Naive thymus-derived CD8-positive, alpha-beta T cell (primary cell): ENCODE results near the gene LGALS9B. TPM values are rescaled to one million over a fixed set of nuclear protein-coding genes. Genes with fewer than 3 reads are reported as not detected.
"Not testable (repeated sequence)": the region's sequence is repeated elsewhere in the genome, so short reads cannot be mapped to it uniquely, and the experiment has no call there.

Experiments
- ATAC-seq, 2 donors: fragments of 150-1000 bp; cut with Tn5 transposase in 1 of 2; sonication (Bioruptor Pico), chemical (Tn5 transposase) in 1 of 2; 1 replicate in 1 of 2; 2 replicates in 1 of 2; pipeline ENCODE4 v1.10.0; 2021; ENCODE audit warnings: mild to moderate bottlenecking in 2 of 2, moderate library complexity in 2 of 2
- POLR2A ChIA-PET: fragments of 350-600 bp; sonication (Branson Sonifier 250); formaldehyde crosslinking; loops from one replicate; lab custom pipeline; 2021; ENCODE audit warnings: antibody characterized with exemption; lab: Charles Lee
- DNase-seq, 10 donors: peaks; one replicate each; pipeline versions ENCODE4 v3.0.0 to v3.0.0-alpha.2; 2020 to 2022
- H3K27ac Mint-ChIP-seq, 10 donors: one replicate each; pipeline ENCODE4 v1.8.0; 2020 to 2022; ENCODE audit warnings: mild to moderate bottlenecking in 10 of 10, mixed read lengths in 10 of 10, moderate library complexity in 4 of 10, inconsistent platforms in 1 of 10
- H3K27me3 Mint-ChIP-seq, 5 donors: one replicate each; pipeline ENCODE4 v1.8.0; 2021 to 2022; ENCODE audit warnings: mixed read lengths in 5 of 5
- H3K36me3 Mint-ChIP-seq, 3 donors: one replicate each; pipeline ENCODE4 v1.8.0; 2020 to 2022; ENCODE audit warnings: mixed read lengths in 3 of 3, mild to moderate bottlenecking in 2 of 3, inconsistent platforms in 1 of 3
- H3K4me1 Mint-ChIP-seq, 4 donors: one replicate each; pipeline ENCODE4 v1.8.0; 2021 to 2022; ENCODE audit warnings: mixed read lengths in 4 of 4
- H3K4me3 Mint-ChIP-seq, 10 donors: one replicate each; pipeline ENCODE4 v1.8.0; 2020 to 2022; ENCODE audit warnings: mild to moderate bottlenecking in 10 of 10, mixed read lengths in 10 of 10, moderate library complexity in 6 of 10, inconsistent platforms in 1 of 10
- H3K9me3 Mint-ChIP-seq, 9 donors: one replicate each; pipeline ENCODE4 v1.8.0; 2020 to 2022; ENCODE audit warnings: mixed read lengths in 9 of 9, mild to moderate bottlenecking in 3 of 9, inconsistent platforms in 1 of 9, moderate library complexity in 1 of 9
- polyA plus RNA-seq, 3 donors: library from polyadenylated mRNA; unstranded; fragments of 300-500 nt; fragmentation: Illumina TruSeq; gene quantifications; one replicate each; pipeline ENCODE4 v1.2.3, GENCODE V29; 2021
- total RNA-seq, 8 experiments: library from RNA in 2 of 8; stranded (reverse) in 2 of 8; gene quantifications; one replicate each; pipeline ENCODE4 v1.2.3 and lab custom pipeline; 2021 to 2026

The LGALS9B gene
- total and polyA plus RNA-seq, 5 experiments from 2014 or later: not detected

GRCh38 chr17:20422826-20423225 lies 44.5 kb downstream of the LGALS9B start:
- H3K27ac Mint-ChIP-seq, ATAC-seq, H3K9me3 Mint-ChIP-seq, H3K36me3 Mint-ChIP-seq, POLR2A ChIA-PET, H3K27me3 Mint-ChIP-seq, H3K4me3 Mint-ChIP-seq, H3K4me1 Mint-ChIP-seq, DNase-seq: not testable (repeated sequence)

- ATAC-seq, H3K4me1 Mint-ChIP-seq, H3K27ac Mint-ChIP-seq, DNase-seq, H3K27me3 Mint-ChIP-seq, H3K36me3 Mint-ChIP-seq, POLR2A ChIA-PET, H3K4me3 Mint-ChIP-seq, H3K9me3 Mint-ChIP-seq: not testable (repeated sequence)
Measured at GRCh38 chr17:20418838-20419237, 48.5 kb downstream of the LGALS9B start.

- ATAC-seq, H3K27ac Mint-ChIP-seq, H3K9me3 Mint-ChIP-seq, H3K4me3 Mint-ChIP-seq, DNase-seq, H3K36me3 Mint-ChIP-seq, POLR2A ChIA-PET, H3K27me3 Mint-ChIP-seq, H3K4me1 Mint-ChIP-seq: not testable (repeated sequence)
Measured at GRCh38 chr17:20417492-20418080, 49.8 kb downstream of the LGALS9B start.

- H3K27ac Mint-ChIP-seq, POLR2A ChIA-PET, H3K4me1 Mint-ChIP-seq, DNase-seq, H3K4me3 Mint-ChIP-seq, H3K27me3 Mint-ChIP-seq, ATAC-seq, H3K36me3 Mint-ChIP-seq, H3K9me3 Mint-ChIP-seq: not testable (repeated sequence)
Measured at GRCh38 chr17:20416381-20416911, 50.9 kb downstream of the LGALS9B start.

- DNase-seq, ATAC-seq, H3K27me3 Mint-ChIP-seq, H3K27ac Mint-ChIP-seq, H3K4me1 Mint-ChIP-seq, H3K36me3 Mint-ChIP-seq, POLR2A ChIA-PET, H3K4me3 Mint-ChIP-seq: not testable (repeated sequence)
- H3K9me3 Mint-ChIP-seq: peaks cover 0 to 11% (median 5%) of the 10 kb centered on the region in 9 donors
Measured at GRCh38 chr17:20415479-20415878, 51.9 kb downstream of the LGALS9B start.

- POLR2A ChIA-PET, H3K27me3 Mint-ChIP-seq, H3K27ac Mint-ChIP-seq, ATAC-seq, H3K36me3 Mint-ChIP-seq, DNase-seq, H3K4me1 Mint-ChIP-seq, H3K9me3 Mint-ChIP-seq, H3K4me3 Mint-ChIP-seq: not testable (repeated sequence)
Measured at GRCh38 chr17:20401306-20402022, 65.9 kb downstream of the LGALS9B start.

GRCh38 chr17:20400559-20401305 lies 66.6 kb downstream of the LGALS9B start:
- H3K9me3 Mint-ChIP-seq, H3K27me3 Mint-ChIP-seq, DNase-seq, H3K36me3 Mint-ChIP-seq, POLR2A ChIA-PET, ATAC-seq, H3K4me3 Mint-ChIP-seq, H3K4me1 Mint-ChIP-seq, H3K27ac Mint-ChIP-seq: not testable (repeated sequence)

Other genes with a start within 250 kb of the LGALS9B start
- not detected for gene CDRT15L2, start 112.2 kb upstream of the LGALS9B start, total RNA-seq
- gene CDRT15L2, start 112.2 kb upstream of the LGALS9B start, polyA plus RNA-seq: not detected